Measurements from ENCODE around the gene CCL7.

DNA sequence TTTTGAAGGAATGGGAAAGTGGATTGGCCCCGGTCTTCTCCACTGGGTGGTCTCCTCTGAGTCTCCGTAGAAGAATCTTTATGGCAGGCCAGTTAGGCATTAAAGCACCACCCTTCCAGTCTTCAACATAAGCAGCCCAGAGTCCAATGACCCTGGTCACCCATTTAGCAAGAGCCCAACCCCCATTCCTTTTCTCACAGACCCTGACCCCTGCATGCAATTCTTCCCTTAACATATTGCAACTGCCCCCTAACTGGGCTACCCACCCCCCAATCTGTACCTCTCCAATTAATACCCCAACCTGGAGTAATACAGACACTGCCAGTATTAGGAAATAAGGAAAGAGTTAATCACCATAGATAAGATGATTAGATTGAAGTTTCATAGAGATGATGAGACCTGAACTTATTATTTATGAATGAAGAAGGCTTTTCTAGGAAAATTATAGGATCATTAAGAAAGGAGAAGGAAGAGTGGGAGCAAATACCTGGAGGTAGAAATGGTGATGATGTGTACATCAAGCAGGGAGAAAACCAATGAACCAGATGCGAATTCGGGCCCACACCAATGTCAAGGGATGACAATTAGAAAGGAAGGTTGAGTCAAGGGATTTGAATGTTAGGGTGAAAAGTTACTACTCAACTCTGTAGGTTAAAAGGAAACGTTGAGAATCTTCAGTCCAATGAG lies 12.6 kb upstream of the CCL7 start:
- TF ChIP-seq, protein P1, sequence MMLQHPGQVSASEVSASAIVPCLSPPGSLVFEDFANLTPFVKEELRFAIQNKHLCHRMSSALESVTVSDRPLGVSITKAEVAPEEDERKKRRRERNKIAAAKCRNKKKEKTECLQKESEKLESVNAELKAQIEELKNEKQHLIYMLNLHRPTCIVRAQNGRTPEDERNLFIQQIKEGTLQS (IDR thresholded peaks at IDR 0.05): no peak
- TF ChIP-seq TAF1 (conservative IDR thresholded peaks at IDR 0.05) (no peak), JUND (IDR thresholded peaks at IDR 0.05) (no peak), SP1 (IDR thresholded peaks at IDR 0.05) (no peak), YY1 (IDR thresholded peaks at IDR 0.05) (no peak), NR2F2 (IDR thresholded peaks at IDR 0.05) (no peak)
- TF ChIP-seq, protein P2, sequence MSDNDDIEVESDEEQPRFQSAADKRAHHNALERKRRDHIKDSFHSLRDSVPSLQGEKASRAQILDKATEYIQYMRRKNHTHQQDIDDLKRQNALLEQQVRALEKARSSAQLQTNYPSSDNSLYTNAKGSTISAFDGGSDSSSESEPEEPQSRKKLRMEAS (IDR thresholded peaks at IDR 0.05): no peak
- TF ChIP-seq, protein P3, sequence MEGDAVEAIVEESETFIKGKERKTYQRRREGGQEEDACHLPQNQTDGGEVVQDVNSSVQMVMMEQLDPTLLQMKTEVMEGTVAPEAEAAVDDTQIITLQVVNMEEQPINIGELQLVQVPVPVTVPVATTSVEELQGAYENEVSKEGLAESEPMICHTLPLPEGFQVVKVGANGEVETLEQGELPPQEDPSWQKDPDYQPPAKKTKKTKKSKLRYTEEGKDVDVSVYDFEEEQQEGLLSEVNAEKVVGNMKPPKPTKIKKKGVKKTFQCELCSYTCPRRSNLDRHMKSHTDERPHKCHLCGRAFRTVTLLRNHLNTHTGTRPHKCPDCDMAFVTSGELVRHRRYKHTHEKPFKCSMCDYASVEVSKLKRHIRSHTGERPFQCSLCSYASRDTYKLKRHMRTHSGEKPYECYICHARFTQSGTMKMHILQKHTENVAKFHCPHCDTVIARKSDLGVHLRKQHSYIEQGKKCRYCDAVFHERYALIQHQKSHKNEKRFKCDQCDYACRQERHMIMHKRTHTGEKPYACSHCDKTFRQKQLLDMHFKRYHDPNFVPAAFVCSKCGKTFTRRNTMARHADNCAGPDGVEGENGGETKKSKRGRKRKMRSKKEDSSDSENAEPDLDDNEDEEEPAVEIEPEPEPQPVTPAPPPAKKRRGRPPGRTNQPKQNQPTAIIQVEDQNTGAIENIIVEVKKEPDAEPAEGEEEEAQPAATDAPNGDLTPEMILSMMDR (IDR thresholded peaks at IDR 0.05; ENCODE audit: low read depth, low read length, missing input control): no peak
- TF ChIP-seq, protein P4, sequence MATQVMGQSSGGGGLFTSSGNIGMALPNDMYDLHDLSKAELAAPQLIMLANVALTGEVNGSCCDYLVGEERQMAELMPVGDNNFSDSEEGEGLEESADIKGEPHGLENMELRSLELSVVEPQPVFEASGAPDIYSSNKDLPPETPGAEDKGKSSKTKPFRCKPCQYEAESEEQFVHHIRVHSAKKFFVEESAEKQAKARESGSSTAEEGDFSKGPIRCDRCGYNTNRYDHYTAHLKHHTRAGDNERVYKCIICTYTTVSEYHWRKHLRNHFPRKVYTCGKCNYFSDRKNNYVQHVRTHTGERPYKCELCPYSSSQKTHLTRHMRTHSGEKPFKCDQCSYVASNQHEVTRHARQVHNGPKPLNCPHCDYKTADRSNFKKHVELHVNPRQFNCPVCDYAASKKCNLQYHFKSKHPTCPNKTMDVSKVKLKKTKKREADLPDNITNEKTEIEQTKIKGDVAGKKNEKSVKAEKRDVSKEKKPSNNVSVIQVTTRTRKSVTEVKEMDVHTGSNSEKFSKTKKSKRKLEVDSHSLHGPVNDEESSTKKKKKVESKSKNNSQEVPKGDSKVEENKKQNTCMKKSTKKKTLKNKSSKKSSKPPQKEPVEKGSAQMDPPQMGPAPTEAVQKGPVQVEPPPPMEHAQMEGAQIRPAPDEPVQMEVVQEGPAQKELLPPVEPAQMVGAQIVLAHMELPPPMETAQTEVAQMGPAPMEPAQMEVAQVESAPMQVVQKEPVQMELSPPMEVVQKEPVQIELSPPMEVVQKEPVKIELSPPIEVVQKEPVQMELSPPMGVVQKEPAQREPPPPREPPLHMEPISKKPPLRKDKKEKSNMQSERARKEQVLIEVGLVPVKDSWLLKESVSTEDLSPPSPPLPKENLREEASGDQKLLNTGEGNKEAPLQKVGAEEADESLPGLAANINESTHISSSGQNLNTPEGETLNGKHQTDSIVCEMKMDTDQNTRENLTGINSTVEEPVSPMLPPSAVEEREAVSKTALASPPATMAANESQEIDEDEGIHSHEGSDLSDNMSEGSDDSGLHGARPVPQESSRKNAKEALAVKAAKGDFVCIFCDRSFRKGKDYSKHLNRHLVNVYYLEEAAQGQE (IDR thresholded peaks at IDR 0.05): no peak
- TF ChIP-seq, protein P5, sequence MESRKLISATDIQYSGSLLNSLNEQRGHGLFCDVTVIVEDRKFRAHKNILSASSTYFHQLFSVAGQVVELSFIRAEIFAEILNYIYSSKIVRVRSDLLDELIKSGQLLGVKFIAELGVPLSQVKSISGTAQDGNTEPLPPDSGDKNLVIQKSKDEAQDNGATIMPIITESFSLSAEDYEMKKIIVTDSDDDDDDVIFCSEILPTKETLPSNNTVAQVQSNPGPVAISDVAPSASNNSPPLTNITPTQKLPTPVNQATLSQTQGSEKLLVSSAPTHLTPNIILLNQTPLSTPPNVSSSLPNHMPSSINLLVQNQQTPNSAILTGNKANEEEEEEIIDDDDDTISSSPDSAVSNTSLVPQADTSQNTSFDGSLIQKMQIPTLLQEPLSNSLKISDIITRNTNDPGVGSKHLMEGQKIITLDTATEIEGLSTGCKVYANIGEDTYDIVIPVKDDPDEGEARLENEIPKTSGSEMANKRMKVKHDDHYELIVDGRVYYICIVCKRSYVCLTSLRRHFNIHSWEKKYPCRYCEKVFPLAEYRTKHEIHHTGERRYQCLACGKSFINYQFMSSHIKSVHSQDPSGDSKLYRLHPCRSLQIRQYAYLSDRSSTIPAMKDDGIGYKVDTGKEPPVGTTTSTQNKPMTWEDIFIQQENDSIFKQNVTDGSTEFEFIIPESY (IDR thresholded peaks at IDR 0.05): no peak

Data from liver (tissue), 3 donors.